ENCODE data around the gene EGLN3.

Gene EGLN3

DNA sequence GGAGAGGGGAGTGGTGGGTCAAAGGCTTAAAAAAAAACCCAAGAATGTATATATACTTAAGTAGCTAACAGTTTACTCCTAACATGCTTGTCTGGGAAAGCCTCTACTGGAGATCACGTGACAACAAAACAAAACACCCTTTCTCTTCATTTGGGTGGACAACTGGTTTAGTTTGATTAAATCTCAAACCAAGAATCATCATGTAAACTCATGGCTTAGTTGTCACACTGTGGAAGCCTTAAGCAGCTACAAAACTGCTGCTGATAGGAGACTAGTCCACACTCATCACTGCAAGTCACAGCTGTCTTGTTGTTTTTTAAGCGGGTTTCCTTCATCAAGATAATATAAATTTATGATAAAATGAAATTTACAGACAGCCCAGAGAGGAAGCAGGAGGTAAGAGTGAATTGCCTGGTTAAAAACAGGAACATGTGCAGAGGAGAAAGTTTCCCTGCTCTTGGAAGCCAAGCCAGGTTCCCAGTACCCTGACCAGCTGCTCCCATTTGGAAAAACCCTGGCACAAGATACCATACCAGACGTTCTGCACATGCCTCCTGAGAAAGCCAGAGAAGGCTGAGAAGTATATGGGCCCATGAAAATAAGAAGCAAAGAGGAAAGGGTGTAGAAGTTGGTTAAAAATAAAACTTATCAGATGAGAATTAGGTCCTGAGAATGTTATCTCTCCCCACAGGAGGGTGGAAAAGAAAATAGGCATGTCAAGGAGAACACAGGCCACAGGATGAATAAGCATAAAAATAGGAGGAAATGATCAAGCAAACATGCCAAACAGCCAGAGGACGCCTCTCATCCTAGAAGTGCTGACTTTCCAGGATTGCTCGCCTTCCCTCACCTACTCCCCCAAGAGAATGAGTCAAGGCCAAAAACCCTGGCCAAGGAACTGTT, 34.0 kb downstream of the EGLN3 start:
- Histone ChIP-seq H2AFZ (ENCODE audit: low read length) (no peak overlapping the region), H3K4me3 (ENCODE audit: low read length, poor library complexity, severe bottlenecking) (no peak overlapping the region), H3K4me1 (ENCODE audit: insufficient read depth, low read length, poor library complexity, severe bottlenecking) (no peaks in the 10 kb centered on the region), H3K27me3 (ENCODE audit: insufficient read depth, low read length, poor library complexity, severe bottlenecking) (no peaks in the 10 kb centered on the region), H3F3A (ENCODE audit: low read depth) (no peaks in the 10 kb centered on the region), H3K4me2 (ENCODE audit: low read depth, low read length, poor library complexity, severe bottlenecking) (no peak overlapping the region), H3K79me2 (ENCODE audit: insufficient read depth, low read length) (no peaks in the 10 kb centered on the region), H3K9me3 (ENCODE audit: insufficient read depth, low read depth, low read length) (no peaks in the 10 kb centered on the region), H3K36me3 (ENCODE audit: insufficient read depth, low read length) (no peaks in the 10 kb centered on the region), H4K20me1 (ENCODE audit: insufficient read depth, low read length, poor library complexity, severe bottlenecking) (no peaks in the 10 kb centered on the region), H3K9me2 (replicated peaks; ENCODE audit: low read depth, low read length) (no peaks in the 10 kb centered on the region), H3K9ac (ENCODE audit: low read depth, low read length, poor library complexity, severe bottlenecking) (no peak overlapping the region)
- TF ChIP-seq, protein P1, sequence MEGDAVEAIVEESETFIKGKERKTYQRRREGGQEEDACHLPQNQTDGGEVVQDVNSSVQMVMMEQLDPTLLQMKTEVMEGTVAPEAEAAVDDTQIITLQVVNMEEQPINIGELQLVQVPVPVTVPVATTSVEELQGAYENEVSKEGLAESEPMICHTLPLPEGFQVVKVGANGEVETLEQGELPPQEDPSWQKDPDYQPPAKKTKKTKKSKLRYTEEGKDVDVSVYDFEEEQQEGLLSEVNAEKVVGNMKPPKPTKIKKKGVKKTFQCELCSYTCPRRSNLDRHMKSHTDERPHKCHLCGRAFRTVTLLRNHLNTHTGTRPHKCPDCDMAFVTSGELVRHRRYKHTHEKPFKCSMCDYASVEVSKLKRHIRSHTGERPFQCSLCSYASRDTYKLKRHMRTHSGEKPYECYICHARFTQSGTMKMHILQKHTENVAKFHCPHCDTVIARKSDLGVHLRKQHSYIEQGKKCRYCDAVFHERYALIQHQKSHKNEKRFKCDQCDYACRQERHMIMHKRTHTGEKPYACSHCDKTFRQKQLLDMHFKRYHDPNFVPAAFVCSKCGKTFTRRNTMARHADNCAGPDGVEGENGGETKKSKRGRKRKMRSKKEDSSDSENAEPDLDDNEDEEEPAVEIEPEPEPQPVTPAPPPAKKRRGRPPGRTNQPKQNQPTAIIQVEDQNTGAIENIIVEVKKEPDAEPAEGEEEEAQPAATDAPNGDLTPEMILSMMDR (conservative IDR thresholded peaks at IDR 0.05; ENCODE audit: low read length), result no peak
- TF ChIP-seq EZH2phosphoT487 (IDR thresholded peaks at IDR 0.05; ENCODE audit: borderline replicate concordance), result no peak

DNA sequence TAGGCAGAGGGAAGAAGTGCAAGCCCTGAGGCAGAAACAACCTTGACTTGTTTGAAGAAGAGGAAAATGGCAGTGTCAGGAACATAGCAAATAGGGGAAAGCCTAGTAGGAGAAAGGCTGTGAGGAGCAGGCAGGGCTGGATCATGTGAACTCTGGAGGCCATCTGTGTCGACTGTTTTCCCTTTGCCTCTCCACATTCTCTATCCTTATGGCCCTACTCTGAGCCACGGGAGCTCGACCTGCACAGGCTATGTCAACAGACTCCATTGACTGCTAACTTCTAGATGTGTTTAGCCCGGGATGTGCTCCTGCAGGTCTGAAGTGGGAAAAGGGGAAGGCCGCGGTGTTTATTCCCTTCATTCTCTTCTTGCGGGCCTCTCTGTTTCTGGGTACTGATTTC, 35.2 kb downstream of the EGLN3 start:
- Histone ChIP-seq H3K36me3 (ENCODE audit: insufficient read depth, low read length) (no peaks in the 10 kb centered on the region), H3F3A (ENCODE audit: low read depth) (no peaks in the 10 kb centered on the region)

DNA sequence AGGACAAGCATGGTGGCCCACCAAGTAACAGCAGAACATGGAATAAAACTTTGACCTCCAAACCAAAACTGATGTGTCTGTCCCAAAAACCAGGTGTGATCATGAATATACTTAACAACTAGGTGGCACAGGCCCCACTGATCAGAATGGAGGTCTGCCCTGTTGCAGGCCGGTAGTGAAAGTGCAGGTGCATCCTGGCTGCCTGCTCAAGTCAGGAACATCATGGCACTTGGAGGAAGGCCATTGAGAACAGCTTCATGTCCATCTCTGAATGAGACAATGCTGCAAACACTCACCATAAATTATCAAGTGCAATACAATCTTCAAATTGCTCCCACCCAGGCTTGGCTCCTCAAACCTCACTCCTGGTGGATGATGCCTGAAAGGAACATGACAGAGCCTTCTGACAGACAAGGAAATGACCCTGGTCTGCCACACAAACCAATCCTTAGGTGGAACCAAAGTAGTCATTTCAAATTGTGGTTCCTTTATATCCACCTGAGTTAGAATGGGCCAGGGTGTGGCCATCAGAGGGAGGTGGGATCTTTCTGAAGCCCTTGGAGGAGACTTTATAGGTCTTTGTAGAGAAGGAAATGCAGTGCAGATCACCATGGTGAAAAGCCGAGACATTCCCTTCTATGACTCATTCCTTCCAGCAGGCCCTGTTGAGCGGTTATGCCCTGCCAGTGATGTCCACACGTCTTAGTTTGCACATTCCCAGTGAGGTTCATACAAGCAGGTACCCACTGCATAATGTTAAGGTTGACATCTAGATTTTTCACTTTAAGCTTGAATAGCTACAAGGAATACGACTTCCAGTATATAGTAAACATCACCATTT, 36.0 kb downstream of the EGLN3 start:
- no peak overlapping the region for H2AFZ ChIP-seq (ENCODE audit: low read length)
- no peak overlapping the region for H3K4me2 ChIP-seq (ENCODE audit: low read depth, low read length, poor library complexity, severe bottlenecking)
- H3K79me2 ChIP-seq (ENCODE audit: insufficient read depth, low read length), result no peaks in the 10 kb centered on the region
- 0 out of 2 replicates have a peak, but pooled peaks cover 3% of the 10 kb centered on the region for H3K9me3 ChIP-seq (ENCODE audit: insufficient read depth, low read depth, low read length)
- no peaks in the 10 kb centered on the region for H3K4me1 ChIP-seq (ENCODE audit: insufficient read depth, low read length, poor library complexity, severe bottlenecking)
- no peaks in the 10 kb centered on the region for H3F3A ChIP-seq (ENCODE audit: low read depth)
- H3K27me3 ChIP-seq (ENCODE audit: insufficient read depth, low read length, poor library complexity, severe bottlenecking), result no peaks in the 10 kb centered on the region
- H3K9ac ChIP-seq (ENCODE audit: low read depth, low read length, poor library complexity, severe bottlenecking), result no peak overlapping the region
- H3K4me3 ChIP-seq (ENCODE audit: low read length, poor library complexity, severe bottlenecking), result no peak overlapping the region
- TF ChIP-seq EZH2phosphoT487 (IDR thresholded peaks at IDR 0.05; ENCODE audit: borderline replicate concordance), result no peak
- TF ChIP-seq, protein P1 (conservative IDR thresholded peaks at IDR 0.05; ENCODE audit: low read length), result no peak
- H3K9me2 ChIP-seq (replicated peaks; ENCODE audit: low read depth, low read length), result no peaks in the 10 kb centered on the region
- H3K36me3 ChIP-seq (ENCODE audit: insufficient read depth, low read length), result no peaks in the 10 kb centered on the region
- H4K20me1 ChIP-seq (ENCODE audit: insufficient read depth, low read length, poor library complexity, severe bottlenecking), result no peaks in the 10 kb centered on the region

More for the DNA sequence above, 35.2 kb downstream of the EGLN3 start:
- no peak overlapping the region for H3K4me3 ChIP-seq (ENCODE audit: low read length, poor library complexity, severe bottlenecking)
- H3K9me2 ChIP-seq (replicated peaks; ENCODE audit: low read depth, low read length), result no peaks in the 10 kb centered on the region
- H3K27me3 ChIP-seq (ENCODE audit: insufficient read depth, low read length, poor library complexity, severe bottlenecking), result no peaks in the 10 kb centered on the region
- H3K79me2 ChIP-seq (ENCODE audit: insufficient read depth, low read length), result no peaks in the 10 kb centered on the region
- no peak overlapping the region for H3K9ac ChIP-seq (ENCODE audit: low read depth, low read length, poor library complexity, severe bottlenecking)
- H2AFZ ChIP-seq (ENCODE audit: low read length), result no peak overlapping the region
- 0 out of 2 replicates have a peak, but pooled peaks cover 1% of the 10 kb centered on the region for H3K9me3 ChIP-seq (ENCODE audit: insufficient read depth, low read depth, low read length)
- H3K4me2 ChIP-seq (ENCODE audit: low read depth, low read length, poor library complexity, severe bottlenecking), result no peak overlapping the region
- H3K4me1 ChIP-seq (ENCODE audit: insufficient read depth, low read length, poor library complexity, severe bottlenecking), result no peaks in the 10 kb centered on the region
- no peak for TF ChIP-seq EZH2phosphoT487 (IDR thresholded peaks at IDR 0.05; ENCODE audit: borderline replicate concordance)
- TF ChIP-seq, protein P1 (conservative IDR thresholded peaks at IDR 0.05; ENCODE audit: low read length), result no peak
- no peaks in the 10 kb centered on the region for H4K20me1 ChIP-seq (ENCODE audit: insufficient read depth, low read length, poor library complexity, severe bottlenecking)
